B cell (primary cell): ENCODE measurements around the gene PHF20. TPM values are rescaled to one million over a fixed set of nuclear protein-coding genes. Genes with fewer than 3 reads are reported as not detected.

Source experiments
- ATAC-seq: fragments of 200-7000 bp; cut with Tn5 transposase; one replicate; pipeline ENCODE4 v1.10.0; 2021; ENCODE audit warnings: low read depth, mild to moderate bottlenecking, moderate number of reproducible peaks, moderate library complexity
- CTCF ChIA-PET: fragments of 350-600 bp; sonication (Branson Sonifier 250); formaldehyde crosslinking; loops from one replicate; lab custom pipeline; 2021; ENCODE audit warnings: antibody characterized with exemption, inconsistent platforms; lab: Charles Lee
- POLR2A ChIA-PET: fragments of 350-600 bp; sonication (Branson Sonifier 250); formaldehyde crosslinking; loops from one replicate; lab custom pipeline; 2021; ENCODE audit warnings: antibody characterized with exemption; lab: Charles Lee
- DNase-seq: peaks from one replicate; pipeline ENCODE4 v3.0.0; 2013
- H2AFZ ChIP-seq: 2 replicates; pipeline ENCODE4 v1.6.1; 2012; ENCODE audit warnings: mild to moderate bottlenecking, low read depth, low read length; ENCODE audit not compliant: insufficient read depth, poor library complexity, severe bottlenecking
- H3K27ac ChIP-seq, 2 donors: 1 replicate in 1 of 2; 2 replicates in 1 of 2; pipeline ENCODE4 v1.5.1; 2012 to 2013; ENCODE audit warnings: low read length in 2 of 2, mild to moderate bottlenecking in 2 of 2, moderate library complexity in 1 of 2
- H3K27me3 ChIP-seq, 4 experiments: fragments of 200-600 bp in 1 of 4; sonication (generic) in 1 of 4; replicated peaks in 1 of 4; 1 replicate in 2 of 4; 2 replicates in 2 of 4; pipeline versions ENCODE4 v1.6.1 to v1.7.0; 2013 to 2016; ENCODE audit warnings: low read length in 3 of 4, mild to moderate bottlenecking in 2 of 4, mixed read lengths in 1 of 4, moderate library complexity in 1 of 4; ENCODE audit not compliant: insufficient read depth in 4 of 4, control insufficient read depth in 3 of 4; ENCODE audit errors: control extremely low read depth in 1 of 4
- H3K36me3 ChIP-seq, 2 experiments: replicated peaks in 1 of 2; 1 replicate in 1 of 2; 2 replicates in 1 of 2; pipeline versions ENCODE4 v1.6.1 to v1.7.1; 2013; ENCODE audit warnings: low read length in 1 of 2; ENCODE audit not compliant: insufficient read depth in 2 of 2, control insufficient read depth in 1 of 2; ENCODE audit errors: control extremely low read depth in 1 of 2, extremely low read depth in 1 of 2
- H3K4me1 ChIP-seq, 2 donors: fragments of 200-600 bp in 1 of 2; sonication (generic) in 1 of 2; 1 replicate in 1 of 2; 2 replicates in 1 of 2; pipeline versions ENCODE4 v1.5.1 to v1.6.1; 2013 to 2017; ENCODE audit warnings: low read length in 2 of 2; ENCODE audit not compliant: control insufficient read depth in 2 of 2, insufficient read depth in 2 of 2
- H3K4me2 ChIP-seq: replicated peaks from 2 replicates; pipeline ENCODE3; 2012; ENCODE audit warnings: mild to moderate bottlenecking, low read depth, low read length; ENCODE audit not compliant: poor library complexity, severe bottlenecking
- H3K4me3 ChIP-seq, 5 experiments: fragments of 200-600 bp in 1 of 5; sonication (generic) in 1 of 5; 1 replicate in 3 of 5; 2 replicates in 2 of 5; pipeline versions ENCODE4 v1.5.1 to v1.7.0; 2011 to 2016; ENCODE audit warnings: low read length in 4 of 5, mild to moderate bottlenecking in 4 of 5, low read depth in 2 of 5, control low read depth in 1 of 5, moderate library complexity in 1 of 5; ENCODE audit not compliant: insufficient read depth in 1 of 5; ENCODE audit errors: control extremely low read depth in 1 of 5, extremely low read depth in 1 of 5
- H3K79me2 ChIP-seq: fragments of 200-600 bp; sonication (generic); one replicate; pipeline ENCODE4 v1.6.0; 2016; ENCODE audit warnings: low read length; ENCODE audit not compliant: control insufficient read depth, insufficient read depth
- H3K9ac ChIP-seq: fragments of 200-600 bp; sonication (generic); 2 replicates; pipeline ENCODE4 v1.6.1; 2017; ENCODE audit warnings: mild to moderate bottlenecking, low read length, moderate library complexity
- H3K9me3 ChIP-seq, 3 donors: one replicate each; pipeline versions ENCODE4 v1.6.1 to v1.7.1; 2013; ENCODE audit warnings: low read length in 2 of 3; ENCODE audit not compliant: control insufficient read depth in 2 of 3, insufficient read depth in 1 of 3; ENCODE audit errors: control extremely low read depth in 1 of 3
- H4K20me1 ChIP-seq: 2 replicates; pipeline ENCODE4 v1.6.0; 2012; ENCODE audit warnings: mild to moderate bottlenecking, low read length; ENCODE audit not compliant: insufficient read depth, control insufficient read depth, poor library complexity, severe bottlenecking
- H3K27ac Mint-ChIP-seq: one replicate; pipeline ENCODE4 v1.8.0; 2021; ENCODE audit warnings: mixed read lengths
- H3K27me3 Mint-ChIP-seq: one replicate; pipeline ENCODE4 v1.8.0; 2021; ENCODE audit warnings: mixed read lengths
- H3K4me1 Mint-ChIP-seq: one replicate; pipeline ENCODE4 v1.8.0; 2021; ENCODE audit warnings: mixed read lengths
- H3K4me3 Mint-ChIP-seq: one replicate; pipeline ENCODE4 v1.8.0; 2021; ENCODE audit warnings: mixed read lengths
- H3K9me3 Mint-ChIP-seq: one replicate; pipeline ENCODE4 v1.8.0; 2022; ENCODE audit warnings: mixed read lengths; ENCODE audit not compliant: insufficient read depth
- EZH2 ChIP-seq: IDR thresholded peaks from 2 replicates; pipeline ENCODE4 v1.6.1; 2012; ENCODE audit warnings: borderline replicate concordance, low read depth, mild to moderate bottlenecking, moderate library complexity, low read length; ENCODE audit not compliant: insufficient read depth, poor library complexity, severe bottlenecking
- WGBS: methylation state at CpG from one replicate; pipeline ENCODE4 v1.1.5; 2013; ENCODE audit warnings: missing lambda C conversion rate; ENCODE audit not compliant: insufficient coverage; 5-methylcytosine and 5-hydroxymethylcytosine counted together
- intact Hi-C: fragments of 100-400 bp; cut with micrococcal nuclease; formaldehyde crosslinking; loops from one replicate; pipeline ENCODE4 v1.10.0; 2022
- polyA plus RNA-seq: library from polyadenylated mRNA; depleted of rRNA; stranded (reverse); fragments of >200 nt; gene quantifications from 2 replicates; pipeline ENCODE4 v1.2.3, GENCODE V29; 2012
- total RNA-seq, 2 donors: library from RNA; stranded (reverse); fragments of 120-200 nt in 1 of 2; gene quantifications; 1 replicate in 1 of 2; 2 replicates in 1 of 2; pipeline versions ENCODE4 v1.2.3 to v1.2.4, GENCODE V29; 2013 to 2022
- TF ChIP-seq, protein P1 (sequence below): fragments of 200-600 bp; IDR thresholded peaks from one replicate; pipeline ENCODE4 v1.8.0; 2022; ENCODE audit warnings: antibody characterized with exemption, mild to moderate bottlenecking

Gene PHF20
- total and polyA plus RNA-seq, 2 donors (not counting 1 experiment from before 2014, with no cell fraction given), result 53.6 to 92.3 TPM

GRCh38 chr20:35821807-35822242 is 50.0 kb downstream of the PHF20 start:
- ATAC-seq, result no peak
- Histone ChIP-seq H3K27me3 (no peaks in the 10 kb centered on the region), H3K79me2 (peaks cover 94% of the 10 kb centered on the region), H3K27ac (no peak overlapping the region), H2AFZ (no peak overlapping the region), H3K36me3 (peaks cover 0 to 21% of the 10 kb centered on the region in 2 experiments), H3K9ac (no peak overlapping the region), H3K4me2 (no peak overlapping the region), H3K4me3 (no peak overlapping the region), H4K20me1 (peaks cover 41% of the 10 kb centered on the region), H3K4me1 (no peaks in the 10 kb centered on the region), H3K9me3 (no peaks in the 10 kb centered on the region)
- Mint-ChIP-seq H3K9me3 (no peaks in the 10 kb centered on the region), H3K4me1 (peaks cover 12% of the 10 kb centered on the region), H3K27me3 (no peaks in the 10 kb centered on the region), H3K4me3 (no peak overlapping the region), H3K27ac (peak overlapping the region; percentile 7)
- 100% methylated on average over 4 of the region's 8 CpGs for WGBS
- CTCF ChIA-PET, result interaction anchor here (0.9 kb wide), 1 partner anchor 123 kb away, joined by 3 read pairs; the partner anchor contains the start of genes NFS1 and ROMO1
- DNase-seq, result no peak
- intact Hi-C loops, result no loop called here
- POLR2A ChIA-PET, result no interaction called here
- TF ChIP-seq EZH2, result no peak
- TF ChIP-seq, protein P1, sequence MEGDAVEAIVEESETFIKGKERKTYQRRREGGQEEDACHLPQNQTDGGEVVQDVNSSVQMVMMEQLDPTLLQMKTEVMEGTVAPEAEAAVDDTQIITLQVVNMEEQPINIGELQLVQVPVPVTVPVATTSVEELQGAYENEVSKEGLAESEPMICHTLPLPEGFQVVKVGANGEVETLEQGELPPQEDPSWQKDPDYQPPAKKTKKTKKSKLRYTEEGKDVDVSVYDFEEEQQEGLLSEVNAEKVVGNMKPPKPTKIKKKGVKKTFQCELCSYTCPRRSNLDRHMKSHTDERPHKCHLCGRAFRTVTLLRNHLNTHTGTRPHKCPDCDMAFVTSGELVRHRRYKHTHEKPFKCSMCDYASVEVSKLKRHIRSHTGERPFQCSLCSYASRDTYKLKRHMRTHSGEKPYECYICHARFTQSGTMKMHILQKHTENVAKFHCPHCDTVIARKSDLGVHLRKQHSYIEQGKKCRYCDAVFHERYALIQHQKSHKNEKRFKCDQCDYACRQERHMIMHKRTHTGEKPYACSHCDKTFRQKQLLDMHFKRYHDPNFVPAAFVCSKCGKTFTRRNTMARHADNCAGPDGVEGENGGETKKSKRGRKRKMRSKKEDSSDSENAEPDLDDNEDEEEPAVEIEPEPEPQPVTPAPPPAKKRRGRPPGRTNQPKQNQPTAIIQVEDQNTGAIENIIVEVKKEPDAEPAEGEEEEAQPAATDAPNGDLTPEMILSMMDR, result no peak

DNA sequence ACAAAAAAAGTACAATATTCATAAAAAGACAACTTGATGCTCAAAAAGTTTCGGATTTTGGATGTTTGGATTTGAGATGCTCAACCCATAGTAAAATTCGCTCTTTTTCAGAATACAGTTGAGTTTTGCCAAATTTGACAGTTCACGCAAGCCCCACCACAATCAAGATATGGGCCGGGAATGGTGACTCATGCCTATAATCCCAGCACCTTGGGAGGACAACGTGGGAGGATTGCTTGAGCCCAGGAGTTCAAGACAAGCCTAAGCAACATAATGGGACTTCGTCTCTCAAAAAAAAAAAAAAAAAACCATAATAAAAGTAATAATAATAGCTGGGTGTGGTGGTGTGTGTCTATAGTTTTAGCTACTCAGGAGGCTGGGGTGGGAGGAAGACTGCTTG is 51.3 kb downstream of the PHF20 start:
- WGBS, result 96% methylated on average over 4 of the region's 6 CpGs
- H3K4me1 ChIP-seq, result no peaks in the 10 kb centered on the region
- H3K27ac ChIP-seq, result no peak overlapping the region
- Mint-ChIP-seq H3K4me3 (no peak overlapping the region), H3K27ac (no peak overlapping the region), H3K4me1 (peaks cover 12% of the 10 kb centered on the region), H3K27me3 (no peaks in the 10 kb centered on the region), H3K9me3 (no peaks in the 10 kb centered on the region)
- H3K4me2 ChIP-seq, result no peak overlapping the region
- ChIA-PET CTCF (no interaction called here), POLR2A (no interaction called here)
- H3K36me3 ChIP-seq, result peaks cover 0 to 21% of the 10 kb centered on the region in 2 experiments
- H2AFZ ChIP-seq, result no peak overlapping the region
- ATAC-seq (no peak), DNase-seq (no peak)
- intact Hi-C loops, result no loop called here
- H3K79me2 ChIP-seq, result peaks cover 95% of the 10 kb centered on the region
- TF ChIP-seq EZH2, result no peak
- TF ChIP-seq, protein P1, result no peak
- no peaks in the 10 kb centered on the region for H3K9me3 ChIP-seq
- H3K9ac ChIP-seq, result no peak overlapping the region
- H3K27me3 ChIP-seq, result no peaks in the 10 kb centered on the region
- H4K20me1 ChIP-seq, result peaks cover 41% of the 10 kb centered on the region
- H3K4me3 ChIP-seq, result no peak overlapping the region
